ENCODE results near the gene HNRNPK.

DNA sequence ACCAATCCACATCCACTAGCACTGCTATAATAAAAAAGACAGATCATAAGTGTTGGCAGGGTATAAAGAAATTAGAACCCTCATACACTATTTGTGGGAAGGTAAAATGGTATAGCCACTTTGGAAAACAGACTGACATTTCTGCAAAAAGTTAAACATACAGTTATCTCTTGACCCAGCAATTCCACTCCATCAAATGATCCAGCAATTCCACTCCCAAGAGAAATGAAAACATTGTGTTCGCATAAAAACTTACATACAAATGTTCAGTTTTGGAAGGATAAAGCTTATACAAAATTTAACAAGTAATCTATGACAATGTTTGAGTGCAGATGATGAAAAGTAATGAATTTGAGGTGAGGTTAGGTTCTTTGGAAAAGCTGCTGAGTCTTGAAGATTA is 60.9 kb downstream of the HNRNPK start:
- no peak for TF ChIP-seq GATA3 (IDR thresholded peaks at IDR 0.05; ENCODE audit: low read depth, low read length)
- no peak for TF ChIP-seq GATA2 (IDR thresholded peaks at IDR 0.05; ENCODE audit: low read depth, low read length)

Data from SH-SY5Y (cell line).